ENCODE measurements around the gene PCK1. TPM values are rescaled to one million over a fixed set of nuclear protein-coding genes. Genes with fewer than 3 reads are reported as not detected.
A peak's percentile ranks its signal among the peaks of the same experiment; 100 is the strongest.

The PCK1 gene
- total and polyA plus RNA-seq, 2 of the 13 experiments (the other 11 are each of a cell fraction or from before 2014, with no cell fraction given), result 6.5 to 12.6 TPM

DNA sequence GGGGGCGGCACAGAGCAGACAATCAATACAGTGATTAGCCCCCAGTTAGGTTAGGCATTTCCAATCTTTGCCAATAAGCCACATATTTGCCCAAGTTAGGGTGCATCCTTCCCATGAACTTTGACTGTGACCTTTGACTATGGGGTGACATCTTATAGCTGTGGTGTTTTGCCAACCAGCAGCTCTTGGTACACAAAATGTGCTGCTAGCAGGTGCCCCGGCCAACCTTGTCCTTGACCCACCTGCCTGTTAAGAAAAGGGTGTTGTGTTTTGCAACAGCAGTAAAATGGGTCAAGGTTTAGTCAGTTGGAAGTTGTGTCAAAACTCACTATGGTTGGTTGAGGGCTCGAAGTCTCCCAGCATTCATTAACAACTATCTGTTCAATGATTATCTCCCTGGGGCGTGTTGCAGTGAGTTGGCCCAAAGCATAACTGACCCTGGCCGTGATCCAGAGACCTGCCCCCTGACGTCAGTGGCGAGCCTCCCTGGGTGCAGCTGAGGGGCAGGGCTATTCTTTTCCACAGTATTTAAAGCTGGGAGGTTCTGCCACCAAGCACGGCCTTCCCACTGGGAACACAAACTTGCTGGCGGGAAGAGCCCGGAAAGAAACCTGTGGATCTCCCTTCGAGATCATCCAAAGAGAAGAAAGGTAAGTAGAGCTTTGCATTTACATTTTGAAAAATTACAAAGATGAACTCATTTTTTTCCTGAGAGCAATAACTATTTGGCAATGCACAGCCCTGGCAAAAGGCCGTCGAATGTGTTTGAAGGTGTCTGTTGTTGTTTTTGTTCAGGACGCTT lies at the start of gene PCK1 (continued):
- TF ChIP-seq, protein P1, sequence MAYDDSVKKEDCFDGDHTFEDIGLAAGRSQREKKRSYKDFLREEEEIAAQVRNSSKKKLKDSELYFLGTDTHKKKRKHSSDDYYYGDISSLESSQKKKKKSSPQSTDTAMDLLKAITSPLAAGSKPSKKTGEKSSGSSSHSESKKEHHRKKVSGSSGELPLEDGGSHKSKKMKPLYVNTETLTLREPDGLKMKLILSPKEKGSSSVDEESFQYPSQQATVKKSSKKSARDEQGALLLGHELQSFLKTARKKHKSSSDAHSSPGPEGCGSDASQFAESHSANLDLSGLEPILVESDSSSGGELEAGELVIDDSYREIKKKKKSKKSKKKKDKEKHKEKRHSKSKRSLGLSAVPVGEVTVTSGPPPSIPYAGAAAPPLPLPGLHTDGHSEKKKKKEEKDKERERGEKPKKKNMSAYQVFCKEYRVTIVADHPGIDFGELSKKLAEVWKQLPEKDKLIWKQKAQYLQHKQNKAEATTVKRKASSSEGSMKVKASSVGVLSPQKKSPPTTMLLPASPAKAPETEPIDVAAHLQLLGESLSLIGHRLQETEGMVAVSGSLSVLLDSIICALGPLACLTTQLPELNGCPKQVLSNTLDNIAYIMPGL (CRISPR knock-in tag; IDR thresholded peaks at IDR 0.05; ENCODE audit: borderline replicate concordance in 1 of 2, low read depth in 1 of 2), result no peak; a peak in 1 of 4 replicates
- TF ChIP-seq RARA (CRISPR knock-in tag; IDR thresholded peaks at IDR 0.05) (peak; percentile 100), DPF2 (CRISPR knock-in tag; IDR thresholded peaks at IDR 0.05; ENCODE audit: borderline replicate concordance, low read depth) (peak; percentile 95; the same call in 1 of the 2 replicates), GTF3A (CRISPR knock-in tag; conservative IDR thresholded peaks at IDR 0.05) (no peak), NFKB2 (CRISPR knock-in tag; IDR thresholded peaks at IDR 0.05; ENCODE audit: borderline replicate concordance) (no peak), KLF9 (CRISPR knock-in tag; IDR thresholded peaks at IDR 0.05; ENCODE audit: low read depth) (no peak), ZNF746 (CRISPR knock-in tag; IDR thresholded peaks at IDR 0.05) (peak; percentile 78), MAFG (CRISPR knock-in tag; IDR thresholded peaks at IDR 0.05) (no peak), ZNF737 (CRISPR knock-in tag; IDR thresholded peaks at IDR 0.05; ENCODE audit: borderline replicate concordance) (peak; percentile 99; the same call in 1 of the 2 replicates), TCF7L2 (IDR thresholded peaks at IDR 0.05; ENCODE audit: low read depth, low read length) (no peak), ZNF792 (CRISPR knock-in tag; IDR thresholded peaks at IDR 0.05) (peak; percentile 100), MEIS2 (CRISPR knock-in tag; IDR thresholded peaks at IDR 0.05) (peak; percentile 88; the same call in 1 of the 2 replicates), EP300 (IDR thresholded peaks at IDR 0.05; ENCODE audit: low read depth in 2 of 2, low read length in 2 of 2) (peak; percentile 95 to 98), EP300 (CRISPR knock-in tag; IDR thresholded peaks at IDR 0.05; ENCODE audit: borderline replicate concordance) (peak; percentile 87)
- TF ChIP-seq, protein P2, sequence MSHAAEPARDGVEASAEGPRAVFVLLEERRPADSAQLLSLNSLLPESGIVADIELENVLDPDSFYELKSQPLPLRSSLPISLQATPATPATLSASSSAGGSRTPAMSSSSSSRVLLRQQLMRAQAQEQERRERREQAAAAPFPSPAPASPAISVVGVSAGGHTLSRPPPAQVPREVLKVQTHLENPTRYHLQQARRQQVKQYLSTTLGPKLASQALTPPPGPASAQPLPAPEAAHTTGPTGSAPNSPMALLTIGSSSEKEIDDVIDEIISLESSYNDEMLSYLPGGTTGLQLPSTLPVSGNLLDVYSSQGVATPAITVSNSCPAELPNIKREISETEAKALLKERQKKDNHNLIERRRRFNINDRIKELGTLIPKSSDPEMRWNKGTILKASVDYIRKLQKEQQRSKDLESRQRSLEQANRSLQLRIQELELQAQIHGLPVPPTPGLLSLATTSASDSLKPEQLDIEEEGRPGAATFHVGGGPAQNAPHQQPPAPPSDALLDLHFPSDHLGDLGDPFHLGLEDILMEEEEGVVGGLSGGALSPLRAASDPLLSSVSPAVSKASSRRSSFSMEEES (CRISPR knock-in tag; IDR thresholded peaks at IDR 0.05), result 0 out of 2 replicates have a peak, but pooled peaks have one; percentile 45
- TF ChIP-seq, protein P3, sequence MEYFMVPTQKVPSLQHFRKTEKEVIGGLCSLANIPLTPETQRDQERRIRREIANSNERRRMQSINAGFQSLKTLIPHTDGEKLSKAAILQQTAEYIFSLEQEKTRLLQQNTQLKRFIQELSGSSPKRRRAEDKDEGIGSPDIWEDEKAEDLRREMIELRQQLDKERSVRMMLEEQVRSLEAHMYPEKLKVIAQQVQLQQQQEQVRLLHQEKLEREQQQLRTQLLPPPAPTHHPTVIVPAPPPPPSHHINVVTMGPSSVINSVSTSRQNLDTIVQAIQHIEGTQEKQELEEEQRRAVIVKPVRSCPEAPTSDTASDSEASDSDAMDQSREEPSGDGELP (IDR thresholded peaks at IDR 0.05; ENCODE audit: borderline replicate concordance, low read depth), result peak; percentile 93
- TF ChIP-seq, protein P4, sequence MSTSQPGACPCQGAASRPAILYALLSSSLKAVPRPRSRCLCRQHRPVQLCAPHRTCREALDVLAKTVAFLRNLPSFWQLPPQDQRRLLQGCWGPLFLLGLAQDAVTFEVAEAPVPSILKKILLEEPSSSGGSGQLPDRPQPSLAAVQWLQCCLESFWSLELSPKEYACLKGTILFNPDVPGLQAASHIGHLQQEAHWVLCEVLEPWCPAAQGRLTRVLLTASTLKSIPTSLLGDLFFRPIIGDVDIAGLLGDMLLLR (CRISPR knock-in tag; IDR thresholded peaks at IDR 0.05), result no peak
- TF ChIP-seq, protein P5, sequence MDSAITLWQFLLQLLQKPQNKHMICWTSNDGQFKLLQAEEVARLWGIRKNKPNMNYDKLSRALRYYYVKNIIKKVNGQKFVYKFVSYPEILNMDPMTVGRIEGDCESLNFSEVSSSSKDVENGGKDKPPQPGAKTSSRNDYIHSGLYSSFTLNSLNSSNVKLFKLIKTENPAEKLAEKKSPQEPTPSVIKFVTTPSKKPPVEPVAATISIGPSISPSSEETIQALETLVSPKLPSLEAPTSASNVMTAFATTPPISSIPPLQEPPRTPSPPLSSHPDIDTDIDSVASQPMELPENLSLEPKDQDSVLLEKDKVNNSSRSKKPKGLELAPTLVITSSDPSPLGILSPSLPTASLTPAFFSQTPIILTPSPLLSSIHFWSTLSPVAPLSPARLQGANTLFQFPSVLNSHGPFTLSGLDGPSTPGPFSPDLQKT (CRISPR knock-in tag; IDR thresholded peaks at IDR 0.05; ENCODE audit: borderline replicate concordance), result no peak
